GM19240 (cell line): Measurements from ENCODE around the gene DNAJA1.
"Not testable (repeated sequence)": the region's sequence is repeated elsewhere in the genome, so short reads cannot be mapped to it uniquely, and the experiment has no call there.

Experiments used
- DNase-seq: peaks from one replicate; pipeline ENCODE4 v3.0.0; 2011; ENCODE audit warnings: low spot score; ENCODE audit not compliant: insufficient read length

DNAJA1 gene

DNA sequence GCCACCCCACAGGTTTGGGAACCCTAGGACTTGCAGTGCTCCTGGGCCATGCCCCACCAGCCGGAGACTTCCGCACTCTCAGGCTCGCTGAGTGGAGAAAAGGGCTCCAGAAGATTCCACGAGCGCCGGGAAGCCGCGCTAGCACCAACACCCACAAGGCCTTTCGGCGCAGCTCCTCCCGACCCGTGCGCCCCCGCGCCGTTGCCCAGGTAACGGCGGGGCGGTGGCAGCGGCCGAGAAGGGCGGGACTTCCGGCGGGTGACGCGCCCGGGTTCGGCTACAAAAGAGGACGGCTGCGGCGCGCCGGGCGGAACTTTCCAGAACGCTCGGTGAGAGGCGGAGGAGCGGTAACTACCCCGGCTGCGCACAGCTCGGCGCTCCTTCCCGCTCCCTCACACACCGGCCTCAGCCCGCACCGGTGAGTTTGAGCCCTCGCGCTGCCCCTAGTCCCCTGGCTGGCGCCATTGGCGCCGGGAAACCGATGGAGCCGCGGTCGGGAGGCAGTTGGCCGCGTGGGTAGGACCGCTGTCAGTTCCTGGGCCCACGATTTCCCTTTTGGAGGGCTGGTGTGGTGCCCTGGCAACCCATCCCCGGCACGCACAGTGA lies at the start of gene DNAJA1:
Gene DNAJA1 (plus strand): TSS at position 308 of the 606 bp plus-strand sequence. CDS start 1,212 bp downstream, outside the sequence.
- DNase-seq: peak; percentile 71

DNA sequence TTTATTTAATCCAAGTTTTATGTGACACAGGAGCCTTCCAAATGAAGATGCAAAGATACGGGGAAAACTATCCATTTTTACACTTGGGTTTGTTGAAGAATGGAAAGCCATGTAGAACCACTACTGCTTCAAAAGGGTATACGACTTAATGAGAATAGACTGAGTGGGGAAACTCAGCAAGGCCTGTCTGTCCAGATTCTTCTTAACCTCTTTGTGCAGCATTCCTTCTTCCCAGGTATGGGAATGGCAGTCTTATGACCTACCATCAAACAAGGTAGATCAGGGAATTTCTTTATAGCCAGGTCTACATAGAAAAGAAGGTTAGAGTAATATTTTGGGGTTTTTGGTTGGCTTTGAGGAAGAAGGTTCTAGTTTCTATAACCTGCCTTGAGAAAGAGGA lies 47.0 kb upstream of the DNAJA1 start:
- no peak for DNase-seq

DNA sequence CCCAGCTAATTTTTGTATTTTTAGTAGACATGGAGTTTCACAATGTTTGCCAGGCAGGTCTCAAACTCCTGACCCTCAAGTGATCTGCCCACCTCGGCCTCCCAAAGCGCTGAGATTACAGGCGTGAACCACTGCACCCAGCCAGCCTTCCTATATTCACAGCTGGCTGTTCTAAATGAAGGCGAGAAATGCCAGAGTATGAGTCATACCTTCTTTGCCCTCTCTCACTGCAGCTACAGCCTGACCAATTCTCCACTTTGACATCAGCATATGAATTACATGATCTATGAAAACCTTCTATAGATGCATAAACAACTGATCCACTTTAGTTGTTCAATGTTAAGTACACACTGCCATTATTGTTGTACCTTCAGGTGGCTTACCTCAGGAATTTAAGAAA lies 38.1 kb upstream of the DNAJA1 start:
- DNase-seq: no peak

DNA sequence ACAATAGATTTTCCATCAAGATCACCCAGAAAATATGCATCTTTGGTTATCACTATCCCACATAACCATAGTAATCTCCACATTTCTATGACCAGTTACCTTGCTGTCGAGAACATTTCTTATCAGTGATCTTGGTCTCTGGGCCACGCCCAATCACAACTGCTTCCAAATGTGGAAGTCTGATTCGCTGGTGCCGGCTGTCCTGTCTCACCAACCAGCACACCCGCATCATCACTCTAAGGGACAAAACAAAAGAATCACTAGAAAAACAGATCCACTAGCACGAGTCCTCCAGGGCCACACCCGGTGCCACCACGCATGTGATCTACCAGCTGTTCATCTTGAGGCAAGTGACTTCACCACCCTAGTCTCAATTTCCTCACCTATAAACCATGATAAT lies 35.4 kb upstream of the DNAJA1 start:
- no peak for DNase-seq

DNA sequence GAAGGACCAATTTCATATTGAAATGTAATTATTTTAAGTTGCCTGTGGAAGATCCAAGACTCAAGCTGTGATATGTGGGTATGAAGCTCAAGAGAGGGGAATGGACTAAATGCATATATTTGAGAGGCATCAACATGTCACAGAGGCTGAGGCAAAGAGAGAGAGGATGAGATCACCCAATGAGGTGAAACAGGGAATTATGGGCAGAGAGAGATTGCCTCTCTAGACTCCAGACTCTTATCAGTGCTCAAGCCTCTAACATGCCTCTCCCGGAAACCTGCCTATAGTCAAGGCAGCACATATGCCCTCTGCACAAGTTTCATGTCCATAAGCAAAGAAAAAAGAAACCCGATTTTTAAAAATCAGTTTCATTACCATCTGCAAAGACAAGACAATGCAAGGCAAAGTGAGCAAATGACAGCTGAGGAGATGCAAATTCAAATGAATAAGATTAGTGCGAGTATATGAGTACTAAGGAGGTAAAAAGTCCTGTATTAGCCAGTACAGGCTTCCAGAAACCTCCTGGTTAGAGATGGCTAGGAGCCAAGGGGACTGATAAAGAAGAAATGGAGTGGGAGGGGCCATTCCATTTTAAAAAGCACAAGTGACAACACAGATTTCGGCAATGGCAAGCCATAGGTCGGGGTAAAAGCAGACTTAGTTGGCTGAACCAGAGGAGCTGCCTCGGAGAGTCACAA lies 33.0 kb upstream of the DNAJA1 start:
- DNase-seq: no peak

DNA sequence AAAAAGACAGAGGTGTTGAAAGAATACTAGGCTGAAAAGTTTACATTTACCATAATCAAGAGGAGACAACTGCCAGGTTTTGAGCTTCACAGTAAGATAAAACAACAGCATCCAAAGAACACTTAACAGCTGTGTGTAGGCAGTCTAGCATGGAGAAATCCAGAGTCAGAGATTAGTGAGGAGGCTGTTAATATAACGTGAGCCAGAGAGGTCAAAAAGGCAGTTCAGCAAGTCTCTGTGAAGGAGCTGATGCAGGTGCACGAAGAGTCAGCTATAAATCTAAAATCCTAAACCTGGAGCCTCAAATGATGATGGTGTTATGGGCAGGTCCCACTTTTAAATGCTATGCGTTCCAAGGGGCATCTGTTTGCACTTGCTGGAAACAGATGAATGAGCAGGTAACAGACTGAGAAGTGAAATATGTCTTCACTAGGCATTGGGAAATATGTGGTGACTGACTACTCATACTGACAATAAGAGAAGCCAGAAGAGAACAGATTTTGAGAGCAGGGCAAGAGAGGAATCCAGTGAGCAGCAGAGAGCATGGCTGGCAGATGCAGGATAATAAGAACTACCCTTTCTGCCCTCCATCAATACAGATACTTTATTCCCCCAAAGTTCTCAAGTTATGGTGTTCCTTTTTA lies 32.4 kb upstream of the DNAJA1 start:
- no peak for DNase-seq

DNA sequence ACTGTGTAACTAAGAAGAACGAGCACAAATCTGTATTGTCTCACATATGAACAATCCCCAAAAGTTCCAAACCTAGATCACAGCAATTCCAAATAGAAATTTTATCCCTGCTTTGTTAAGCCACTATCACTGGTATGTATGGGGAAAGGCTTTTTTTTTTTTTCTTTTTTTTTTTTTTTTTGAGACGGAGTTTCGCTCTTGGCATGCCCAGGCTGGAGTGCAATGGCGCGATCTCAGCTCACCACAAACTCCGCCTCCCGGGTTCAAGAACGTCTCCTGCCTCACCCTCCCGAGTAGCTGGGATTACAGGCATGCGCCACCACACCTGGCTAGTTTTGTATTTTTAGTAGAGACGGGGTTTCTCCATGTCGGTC lies 24.4 kb upstream of the DNAJA1 start:
- not testable (repeated sequence) for DNase-seq

DNA sequence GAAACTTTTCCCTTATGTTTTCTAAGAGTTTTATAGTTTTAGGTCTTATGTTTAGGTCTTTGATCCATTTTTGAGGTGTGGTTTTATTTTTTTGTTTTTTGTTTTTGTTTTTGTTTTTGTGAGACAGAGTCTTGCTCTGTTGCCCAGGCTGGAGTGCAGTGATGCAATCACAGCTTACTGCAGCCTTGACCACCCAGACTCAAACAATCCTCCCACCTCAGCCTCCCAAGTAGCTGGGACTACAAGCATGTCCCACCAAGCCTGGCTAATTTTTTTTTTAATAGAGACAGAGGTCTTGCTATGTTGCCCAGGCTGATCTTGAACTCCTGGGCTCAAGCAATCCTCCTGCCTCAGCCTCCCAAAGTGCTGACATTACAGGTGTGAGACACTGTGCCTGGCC lies 19.7 kb upstream of the DNAJA1 start:
- not testable (repeated sequence) for DNase-seq

DNA sequence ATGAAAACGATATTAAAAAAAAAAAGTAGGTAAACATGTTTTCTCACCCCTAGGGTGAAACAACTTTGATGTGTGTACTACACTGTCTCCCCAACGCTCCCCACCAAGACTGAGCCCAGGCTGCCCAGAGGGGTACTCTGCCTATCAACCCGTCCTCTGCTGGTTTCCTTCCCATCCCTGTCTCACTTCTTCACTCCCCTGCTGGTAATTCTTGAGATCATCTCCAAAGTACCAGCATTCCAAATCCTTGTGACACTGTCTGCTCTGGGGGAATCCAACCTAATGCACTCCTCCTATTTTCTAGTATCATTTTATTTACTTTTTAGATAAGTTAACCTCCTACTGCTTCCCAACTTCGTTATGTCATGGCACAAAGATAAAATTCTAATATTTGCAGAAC lies 17.3 kb upstream of the DNAJA1 start:
- no peak for DNase-seq

DNA sequence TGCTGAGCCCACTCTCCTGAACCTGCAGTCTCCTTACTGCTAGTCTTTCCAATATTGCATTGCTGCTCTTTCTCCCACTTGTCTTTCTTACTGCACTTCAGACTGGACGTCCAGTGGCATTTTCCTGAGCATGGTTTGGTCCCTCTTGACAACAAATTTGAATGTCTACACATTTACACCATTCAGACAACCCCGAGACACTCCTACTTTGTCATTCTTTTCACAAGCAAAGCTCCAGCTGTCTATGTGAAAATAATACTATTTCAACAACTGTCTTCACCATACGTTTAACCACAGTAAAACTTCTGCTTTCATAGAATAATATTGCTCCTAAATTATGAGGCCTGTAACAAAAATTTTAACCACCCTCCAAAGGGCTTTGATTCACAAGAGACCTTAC lies 13.2 kb upstream of the DNAJA1 start:
- DNase-seq: no peak

DNA sequence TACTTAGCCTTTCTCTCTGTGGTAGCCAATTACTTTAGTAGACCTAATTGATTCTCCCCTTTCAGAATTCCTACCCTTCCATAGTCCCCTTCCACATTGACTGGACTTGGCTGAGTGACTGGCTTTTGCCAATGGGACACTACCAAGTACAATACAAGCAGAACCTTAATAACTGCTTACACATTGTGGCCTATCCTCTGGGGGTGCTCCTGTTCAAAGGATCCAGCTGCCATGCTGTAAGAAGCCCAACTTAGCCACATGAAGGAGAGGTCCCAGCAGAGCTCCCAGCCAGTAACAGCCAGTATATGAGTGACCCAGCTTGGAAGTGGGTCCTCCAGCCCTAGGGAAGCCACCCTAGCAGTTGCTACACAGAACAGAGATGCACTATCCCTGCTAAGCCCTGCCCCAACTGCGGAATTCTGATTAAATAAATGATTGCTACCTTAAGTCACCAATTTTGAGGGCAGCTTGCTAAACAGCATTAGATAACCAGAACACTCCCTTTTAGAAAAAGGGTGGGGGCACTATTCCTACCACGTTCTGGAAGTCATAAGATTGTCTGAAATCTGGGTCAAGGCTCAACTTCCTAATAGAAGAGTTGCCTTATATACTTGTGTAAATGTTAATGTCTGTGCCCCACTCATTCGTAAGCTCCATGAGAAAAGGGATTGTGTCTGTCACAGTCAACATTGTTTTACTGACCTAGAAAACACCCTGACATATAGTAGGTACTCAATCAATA lies 12.6 kb upstream of the DNAJA1 start:
- no peak for DNase-seq

DNA sequence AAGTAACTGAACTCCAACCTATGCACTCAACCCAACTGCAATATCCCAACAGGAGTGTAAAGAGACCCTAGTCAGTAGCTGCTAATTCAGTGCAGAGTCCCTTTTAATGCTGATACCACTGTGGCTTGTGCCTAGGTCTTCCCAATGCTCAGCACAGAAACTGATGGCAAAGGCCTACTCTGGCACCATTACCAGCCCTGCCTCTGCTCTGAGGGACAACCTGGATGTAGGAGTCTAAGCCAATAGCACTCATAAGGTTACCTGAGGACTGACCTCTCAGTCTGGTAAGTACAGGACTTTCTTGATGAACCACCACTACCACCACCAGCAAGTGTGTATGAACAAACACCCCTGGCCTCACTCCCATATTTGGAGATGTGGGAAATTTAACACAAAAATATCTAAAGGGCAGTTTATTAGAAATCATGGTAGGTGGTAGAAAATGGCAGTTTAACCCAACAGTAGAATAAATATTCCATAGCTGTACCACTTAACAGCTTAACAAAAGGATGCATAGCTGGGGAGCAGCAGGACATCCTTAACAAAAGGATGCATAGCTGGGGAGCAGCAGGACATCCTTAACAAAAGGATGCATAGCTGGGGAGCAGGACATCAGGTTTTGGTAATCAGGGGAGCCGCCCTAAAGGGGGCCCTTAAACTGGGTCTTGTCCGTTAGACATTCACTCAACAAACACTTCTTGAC lies 11.0 kb upstream of the DNAJA1 start:
- no peak for DNase-seq

DNA sequence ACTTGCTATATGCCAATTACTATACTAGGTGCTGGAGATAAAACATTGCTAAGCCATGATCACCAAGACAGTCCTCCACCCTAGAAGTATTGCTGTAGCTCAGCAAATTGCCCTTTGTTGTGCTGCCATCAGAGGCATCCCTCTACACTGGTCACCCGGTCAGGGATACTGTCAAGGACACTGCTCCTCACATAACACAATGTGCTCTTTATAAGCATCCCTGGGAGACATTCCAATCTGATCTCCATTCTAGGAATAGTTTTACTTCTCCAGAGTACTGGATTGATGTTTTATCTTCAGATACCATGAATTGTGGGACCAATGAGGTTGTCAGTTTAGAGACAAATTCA lies 10.4 kb upstream of the DNAJA1 start:
- DNase-seq: no peak

DNA sequence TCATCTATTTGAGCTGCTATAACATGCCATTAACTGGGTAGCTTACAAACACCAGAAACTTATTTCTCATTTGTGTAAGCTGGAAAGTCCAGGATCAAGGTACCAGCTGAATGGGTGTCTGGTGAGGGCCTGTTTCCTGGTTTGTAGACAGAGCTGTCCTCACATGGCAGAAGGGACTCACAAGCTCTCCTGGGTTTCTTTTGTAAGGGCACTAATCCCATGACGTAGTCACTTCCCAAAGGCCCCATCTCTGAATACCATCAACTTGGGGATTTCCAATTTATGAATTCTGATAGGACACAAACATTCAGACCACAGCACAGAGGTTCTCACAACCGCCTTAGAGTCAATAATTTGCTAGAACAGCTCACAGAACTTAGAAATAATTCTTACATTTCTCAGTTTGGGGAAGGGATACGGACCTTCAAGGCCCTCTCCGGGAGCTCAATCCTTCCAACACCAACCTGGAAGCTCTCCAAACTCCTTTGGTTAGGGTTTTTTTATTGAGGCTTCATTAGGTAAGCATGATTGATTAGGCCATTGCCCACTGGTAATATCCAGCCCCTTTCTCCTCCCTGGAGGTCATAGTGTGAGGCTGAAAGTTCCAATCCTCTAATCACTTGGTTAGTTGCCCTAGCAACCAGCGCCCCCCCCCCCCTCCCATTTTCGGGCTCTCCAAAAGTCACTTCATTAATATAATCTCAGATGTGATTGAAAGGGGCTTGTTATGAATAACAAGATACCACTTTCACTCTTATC lies 7.6 kb upstream of the DNAJA1 start:
- no peak for DNase-seq

DNA sequence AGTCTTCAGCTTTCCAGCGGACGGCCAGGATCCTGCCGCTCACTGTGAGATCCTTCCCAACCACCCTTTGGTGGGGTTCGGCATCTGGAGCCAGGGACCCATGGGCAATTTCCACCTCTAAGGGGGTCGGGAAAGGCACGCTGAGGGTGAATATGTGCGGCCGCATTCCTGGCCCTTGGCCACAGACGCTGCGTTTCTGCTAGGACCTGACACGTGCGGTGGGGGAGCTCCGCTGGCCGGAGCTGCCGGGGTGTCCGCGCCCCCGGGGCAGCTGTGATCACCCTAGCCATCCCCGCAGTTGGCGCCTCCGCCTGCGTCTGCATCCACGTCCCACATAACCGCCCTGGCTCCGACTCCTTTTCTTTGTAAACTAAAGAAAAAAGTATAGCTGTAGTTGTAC lies 5.3 kb upstream of the DNAJA1 start:
- DNase-seq: no peak

DNA sequence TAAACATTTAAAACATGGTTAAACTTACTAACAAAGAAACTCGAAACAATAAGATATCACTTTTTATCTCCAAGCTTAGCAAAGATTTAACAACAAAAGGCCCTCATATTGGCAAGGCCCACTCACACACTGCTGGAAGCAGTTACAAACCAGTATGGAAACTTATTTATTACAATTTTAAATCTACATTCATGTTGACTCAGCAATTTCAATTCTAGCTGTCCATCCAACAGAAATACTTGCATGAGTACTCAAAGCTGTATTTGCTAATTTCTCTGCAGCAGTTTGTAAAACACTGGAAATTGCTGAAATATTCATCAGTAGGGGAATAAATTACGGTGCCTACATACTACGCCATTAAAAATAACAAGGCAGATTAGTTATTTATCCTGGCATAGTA lies 2.8 kb upstream of the DNAJA1 start:
- no peak for DNase-seq

DNA sequence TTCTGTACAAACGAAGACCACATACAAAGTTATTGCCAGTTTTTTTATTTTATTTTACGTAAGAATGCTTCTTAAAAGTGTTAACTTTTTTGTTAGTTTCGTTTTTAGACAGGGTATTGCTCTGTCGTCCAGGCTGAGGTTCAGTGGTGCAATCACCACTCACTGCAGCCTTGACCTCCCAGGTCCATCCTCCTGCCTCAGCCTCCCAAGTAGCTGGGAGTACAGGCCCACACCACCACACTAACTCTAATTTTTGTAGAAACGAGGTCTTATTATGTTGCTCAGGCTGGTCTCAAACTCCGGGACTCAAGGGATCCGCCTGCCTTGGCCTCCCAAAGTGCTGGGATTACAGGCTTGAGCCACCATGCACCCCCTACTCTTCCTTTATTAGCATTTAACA lies 2.3 kb upstream of the DNAJA1 start:
- DNase-seq: no peak

DNA sequence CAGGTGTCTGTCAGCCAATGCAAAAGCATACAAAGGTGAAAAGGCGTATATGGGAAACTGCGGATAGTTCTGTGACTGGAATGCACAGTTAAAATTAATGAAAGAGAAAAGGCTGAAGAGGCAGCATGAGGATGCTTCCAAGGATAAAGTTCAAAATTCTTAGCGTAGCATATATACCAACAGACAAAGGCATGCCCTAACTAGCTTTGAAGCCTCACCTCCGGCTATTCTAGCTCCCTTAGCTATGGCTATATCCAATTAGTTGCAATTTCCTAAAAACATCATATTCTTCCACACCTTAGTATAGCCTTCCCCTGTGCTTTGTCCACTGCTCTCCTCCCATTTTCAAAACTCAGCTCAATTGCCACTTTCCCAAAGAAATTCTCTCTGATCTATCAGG lies 1.4 kb upstream of the DNAJA1 start:
- no peak for DNase-seq

DNA sequence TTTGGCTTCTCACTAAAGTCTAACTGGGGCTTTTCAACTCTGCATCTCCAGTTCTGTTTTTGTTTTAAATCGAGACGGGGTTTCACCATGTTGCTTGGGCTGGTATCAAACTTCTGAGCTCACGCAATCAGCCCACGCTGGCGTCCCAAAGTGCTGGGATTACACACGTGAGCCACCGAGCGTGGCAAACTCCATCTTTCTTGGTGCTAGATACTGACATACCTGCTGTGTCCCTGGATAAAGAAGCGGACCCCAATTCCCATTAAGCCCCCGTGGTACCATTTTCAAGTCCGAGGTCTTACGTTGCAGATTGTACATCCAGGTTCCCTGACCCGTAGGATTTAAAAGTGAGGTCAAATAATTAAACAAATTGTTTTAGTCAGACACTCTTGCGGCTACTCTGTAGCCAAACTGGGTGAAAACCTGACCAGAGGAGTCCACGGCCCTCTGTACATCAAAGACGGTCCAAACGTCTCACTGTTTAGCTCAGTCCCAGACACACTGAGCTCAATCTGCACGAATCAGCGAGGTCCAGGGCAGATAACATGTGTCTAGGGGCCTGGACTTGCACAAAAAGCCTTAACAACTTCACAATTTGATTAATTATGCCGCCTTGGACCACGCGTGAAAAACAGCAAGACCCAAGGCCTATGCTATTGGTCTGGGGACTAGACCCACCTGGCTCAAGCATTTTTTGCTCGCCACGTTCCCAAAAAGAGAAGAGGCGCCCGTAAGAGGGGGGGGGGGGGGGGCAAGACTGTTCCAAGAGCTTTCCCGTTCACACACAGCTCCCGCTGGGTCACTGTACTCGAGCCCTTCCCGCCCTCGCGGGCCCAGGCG lies 727 bp upstream of the DNAJA1 start:
- DNase-seq: no peak
